Fibroblast of the conjunctiva (primary cell): Measurements from ENCODE around the gene HCN4.
"Not testable (repeated sequence)": the region's sequence is repeated elsewhere in the genome, so short reads cannot be mapped to it uniquely, and the experiment has no call there.

Source experiments
- DNase-seq: peaks from one replicate; pipeline ENCODE4 v3.0.0-alpha.2; 2010; ENCODE audit warnings: low read depth

The HCN4 gene

DNA sequence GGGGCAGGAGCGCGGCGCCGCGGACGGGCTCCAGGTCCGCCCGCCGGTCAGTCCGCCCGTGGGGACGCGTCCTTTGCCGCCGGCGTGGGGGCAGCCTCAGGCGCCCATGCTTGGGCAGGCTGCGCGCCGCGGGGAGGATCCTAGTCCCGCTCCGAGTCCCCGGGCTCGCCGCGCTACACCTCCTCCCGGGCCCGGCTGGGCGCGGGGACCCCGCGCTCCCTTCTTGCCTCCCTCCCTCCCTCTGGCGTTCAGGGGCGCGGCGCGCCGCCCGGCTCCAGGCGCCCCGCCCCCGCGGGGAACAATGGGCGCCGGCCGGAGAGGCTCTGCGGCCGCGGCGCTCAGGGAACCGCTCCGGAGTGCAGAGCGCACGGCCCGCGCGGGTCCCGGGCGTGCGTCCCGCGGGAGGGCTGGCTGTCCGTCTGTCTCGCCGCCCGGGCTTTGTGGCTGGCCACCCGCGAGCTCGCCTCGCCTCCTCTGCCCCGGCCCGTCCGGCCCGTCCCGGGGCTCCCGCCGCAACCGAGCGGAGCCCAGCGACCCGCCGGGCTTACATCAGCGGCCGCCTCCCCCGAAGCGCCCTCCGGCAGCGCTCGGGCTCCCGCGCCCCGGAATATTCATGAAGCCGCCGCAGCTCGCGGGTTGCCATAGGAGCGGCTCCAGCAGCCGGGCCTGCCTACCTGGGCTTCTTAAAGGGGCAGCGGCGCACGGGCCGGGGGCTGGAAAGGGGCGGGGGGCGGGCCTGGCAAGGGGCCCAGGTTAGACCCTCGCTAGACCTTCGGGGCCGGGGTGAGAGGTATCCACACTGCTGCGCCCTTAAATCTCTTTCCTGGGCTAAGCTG lies at the start of gene HCN4:
Gene HCN4, minus strand, starts transcription at position 658 of the 836 bp plus-strand sequence. CDS start 688 bp downstream, outside the sequence.
- no peak for DNase-seq

DNA sequence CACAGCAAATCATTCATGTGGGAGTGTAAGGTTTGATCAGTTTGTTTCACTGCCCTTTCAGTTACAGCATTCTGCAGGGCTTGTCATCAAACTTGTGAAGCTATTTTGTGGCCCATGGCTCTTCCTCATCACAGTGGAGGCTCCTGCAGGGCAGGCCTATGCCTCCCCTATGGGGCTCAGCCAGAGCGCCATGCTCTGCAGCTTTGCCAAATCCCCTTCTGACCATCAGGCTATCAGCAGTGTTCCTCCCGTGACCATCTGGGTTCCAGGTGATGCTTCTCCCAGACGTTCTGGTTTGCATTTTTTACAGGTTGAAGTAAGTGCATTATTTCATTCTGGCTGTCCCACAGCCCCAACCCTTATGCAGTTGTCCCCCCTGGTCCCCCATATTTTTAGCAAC lies 46.1 kb upstream of the HCN4 start:
- DNase-seq = no peak

DNA sequence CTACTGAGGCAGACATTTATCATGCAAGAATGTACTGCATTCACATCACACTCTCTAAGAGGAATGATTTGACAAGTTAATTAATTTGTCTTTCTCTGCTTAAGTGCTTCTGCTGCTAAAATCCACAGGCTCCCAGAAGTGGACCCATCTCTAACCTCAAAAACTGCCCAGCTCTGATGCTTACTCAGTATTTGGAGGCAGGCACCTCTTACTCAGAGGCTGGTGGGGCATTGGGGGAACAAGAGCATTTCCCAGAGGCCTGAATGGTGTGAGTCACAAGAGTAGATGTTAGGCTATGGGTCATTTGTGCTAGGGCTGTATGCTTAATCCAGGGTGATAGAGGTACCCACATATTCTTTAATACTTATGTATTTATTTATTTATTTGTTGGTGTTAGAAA lies 34.4 kb upstream of the HCN4 start:
- no peak for DNase-seq

GRCh38 chr15:73400222-73400621 lies 31.5 kb upstream of the HCN4 start:
- not testable (repeated sequence) for DNase-seq

- DNase-seq = no peak
Observed at GRCh38 chr15:73398861-73399260, 30.1 kb upstream of the HCN4 start.

DNA sequence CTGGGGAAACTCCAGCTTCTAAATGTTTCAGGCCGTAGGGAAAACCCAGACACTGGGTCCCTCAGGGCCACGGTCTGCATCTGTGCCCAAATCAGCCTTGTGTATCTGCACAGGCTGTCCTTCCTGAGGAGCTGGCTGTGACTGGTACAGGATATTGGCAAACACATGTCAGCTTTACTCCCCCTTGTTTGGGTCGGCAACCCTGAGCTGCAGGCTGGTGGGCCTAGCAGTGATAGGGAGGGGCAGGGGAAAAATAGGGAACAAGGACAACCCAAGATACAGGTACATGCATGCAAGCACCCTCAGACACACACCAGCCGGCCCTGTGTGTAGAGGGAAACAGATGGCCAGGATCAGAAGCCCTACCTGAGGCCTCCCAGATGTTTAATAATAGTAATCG lies 28.7 kb upstream of the HCN4 start:
- no peak for DNase-seq

DNA sequence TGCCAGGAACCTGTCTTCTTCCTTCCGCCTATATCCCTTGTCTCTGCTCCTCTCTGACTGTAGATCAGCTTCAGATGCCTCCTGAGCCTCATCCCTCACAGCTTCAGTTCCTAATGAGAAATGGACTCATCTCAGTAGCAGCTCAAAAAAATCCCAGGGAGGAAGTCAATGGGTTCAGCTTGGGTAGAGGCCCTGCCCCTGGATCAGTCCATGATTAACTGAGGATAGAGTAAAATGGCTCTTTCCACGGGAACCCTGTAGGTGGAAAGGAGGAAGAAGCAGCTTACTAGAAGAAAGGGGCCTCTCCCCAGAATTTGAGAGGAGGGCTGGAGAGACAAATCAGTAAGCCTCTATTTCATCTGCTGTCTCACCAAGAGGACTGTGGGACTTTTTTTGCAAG lies 26.9 kb upstream of the HCN4 start:
- DNase-seq = no peak

GRCh38 chr15:73394782-73395181 lies 26.0 kb upstream of the HCN4 start:
- no peak for DNase-seq

DNA sequence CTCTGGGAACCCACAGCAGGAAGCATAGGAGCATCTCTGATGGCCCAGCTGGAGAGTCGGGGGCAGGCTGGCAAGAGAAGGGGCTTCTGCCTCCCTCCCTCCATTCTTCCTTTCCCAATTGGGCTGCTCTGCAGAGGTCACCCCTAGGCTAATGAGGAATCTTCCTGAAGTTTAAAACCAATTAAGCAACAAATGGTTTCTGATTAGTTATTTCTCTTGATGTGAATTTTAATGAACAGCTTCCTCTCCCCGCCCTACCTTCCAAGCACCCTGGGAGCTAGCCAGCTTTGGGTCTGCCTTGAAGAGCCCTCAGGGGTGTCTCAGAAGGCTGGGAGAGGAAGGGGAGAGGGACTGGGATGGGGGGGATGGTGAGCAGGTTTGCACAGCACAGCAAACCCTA lies 24.6 kb upstream of the HCN4 start:
- no peak for DNase-seq

DNA sequence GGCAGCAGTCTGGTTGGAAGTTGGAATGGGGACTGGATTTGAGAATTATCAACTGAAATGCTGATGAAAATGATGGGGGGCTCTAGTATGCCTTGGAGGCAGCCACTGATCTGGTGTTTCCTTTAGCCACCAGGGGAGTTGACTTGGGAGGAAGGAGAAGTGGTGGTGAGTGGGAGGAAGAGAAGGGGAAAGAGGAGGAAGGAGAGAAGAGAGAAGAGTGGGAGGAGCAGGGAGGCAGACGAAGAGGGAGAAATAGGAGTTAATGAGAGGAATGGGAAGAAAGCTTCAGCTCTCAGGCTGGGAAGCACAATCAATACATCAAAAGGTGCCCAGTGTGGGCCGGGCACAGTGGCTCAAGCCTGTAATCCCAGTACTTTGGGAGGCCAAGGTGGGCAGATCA lies 23.3 kb upstream of the HCN4 start:
- no peak for DNase-seq

- DNase-seq = no peak
Observed at GRCh38 chr15:73391128-73391872, 22.5 kb upstream of the HCN4 start.

DNA sequence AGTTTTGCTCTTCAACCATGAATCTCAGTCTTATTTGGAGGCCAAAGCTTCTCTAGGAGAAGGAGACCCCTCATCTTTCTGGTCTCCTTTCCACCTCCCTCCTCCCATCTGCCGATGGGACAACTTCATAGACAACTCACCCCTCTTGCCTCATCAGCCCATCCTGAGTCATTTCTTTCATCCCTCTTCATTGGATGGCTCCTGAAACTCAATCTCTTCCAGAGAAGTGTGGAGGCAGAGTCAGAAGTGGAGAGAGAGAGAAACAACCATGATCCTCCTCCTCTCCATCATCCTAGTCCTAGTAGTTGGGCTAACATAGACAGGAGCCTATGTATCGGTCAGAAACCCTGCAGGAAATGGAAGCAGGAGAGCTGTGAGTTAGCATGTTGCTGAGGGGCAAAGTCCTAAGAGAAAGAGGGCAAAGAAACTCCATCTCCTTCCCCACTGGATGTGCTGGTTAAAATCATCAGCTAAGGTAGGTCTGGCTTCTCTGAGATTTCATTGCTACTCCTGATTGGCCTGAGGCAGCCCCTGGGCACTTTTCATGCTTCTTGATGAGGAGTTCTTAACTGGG lies 21.3 kb upstream of the HCN4 start:
- DNase-seq = no peak

DNA sequence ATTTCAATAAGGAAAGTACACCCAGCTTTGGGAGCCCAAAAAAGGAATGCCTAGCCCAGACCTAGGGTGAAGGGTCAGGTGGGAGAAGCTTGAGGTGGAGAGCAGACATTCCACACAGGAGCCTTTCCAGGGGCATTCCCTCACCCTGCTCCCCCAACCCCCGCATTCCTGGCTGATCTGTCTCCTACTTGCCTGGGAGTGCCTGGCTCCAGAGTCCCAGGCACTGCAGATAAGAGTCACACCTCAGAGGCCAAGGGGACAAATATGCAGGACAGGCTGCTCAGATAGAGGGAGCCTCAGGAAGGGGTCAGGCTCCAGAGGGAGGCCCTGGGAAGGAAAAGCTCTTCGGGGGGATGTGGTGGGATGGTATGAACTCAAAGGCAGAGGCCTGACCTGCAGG lies 20.8 kb upstream of the HCN4 start:
- DNase-seq = no peak

GRCh38 chr15:73388256-73388781 lies 19.6 kb upstream of the HCN4 start:
- DNase-seq = no peak

GRCh38 chr15:73387507-73388255 lies 18.9 kb upstream of the HCN4 start:
- DNase-seq = no peak

DNA sequence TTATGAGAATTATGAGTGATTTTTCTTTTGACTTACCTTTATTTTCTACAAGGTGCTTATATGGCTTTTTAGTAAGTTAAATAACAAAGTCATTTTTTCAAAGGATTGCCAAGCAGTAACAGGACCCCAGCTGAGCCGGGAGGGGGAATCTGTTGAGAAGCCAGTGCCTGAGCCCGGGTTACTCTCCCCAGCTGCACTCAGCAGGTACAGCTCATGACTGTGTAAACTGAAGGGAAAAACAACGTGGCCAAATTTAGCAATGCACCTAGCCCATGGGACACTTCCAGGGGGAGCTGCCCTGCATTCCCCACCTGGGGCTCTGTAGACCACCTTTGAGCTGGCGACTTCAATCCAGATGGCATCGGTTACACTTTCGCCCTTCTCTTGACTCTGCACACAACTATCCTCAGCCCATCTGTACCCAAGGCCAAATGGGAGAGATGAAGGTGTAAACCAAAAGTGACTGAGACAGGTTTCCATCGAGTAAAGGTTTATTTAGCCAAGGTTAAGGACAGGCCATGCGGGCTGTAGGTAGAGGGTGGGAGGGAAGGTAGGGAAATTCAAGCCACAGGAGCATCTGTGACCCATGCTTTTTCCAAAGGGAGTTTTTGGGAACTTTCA lies 18.2 kb upstream of the HCN4 start:
- DNase-seq = no peak

DNA sequence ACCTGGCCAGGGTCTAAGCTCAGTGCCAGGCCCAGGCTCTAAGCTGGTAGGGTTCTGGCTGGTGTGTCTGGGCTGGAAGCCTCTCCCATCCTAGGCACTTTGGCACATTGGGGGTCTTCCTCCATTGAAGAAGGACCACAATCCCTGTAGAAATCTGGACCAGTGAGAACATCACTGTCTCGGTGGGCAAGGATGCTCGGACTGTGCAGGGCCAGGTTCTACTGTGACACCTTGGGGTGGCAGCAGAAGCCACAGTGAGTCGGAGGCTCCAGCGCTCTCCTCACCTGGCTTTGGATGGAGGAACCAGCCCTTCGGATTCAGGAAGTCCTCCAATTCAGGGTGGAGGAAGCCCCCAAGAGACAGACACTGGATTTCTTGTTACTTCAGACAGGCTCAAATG lies 17.5 kb upstream of the HCN4 start:
- no peak for DNase-seq

- no peak for DNase-seq
Observed at GRCh38 chr15:73385205-73385604, 16.4 kb upstream of the HCN4 start.

- no peak for DNase-seq
Observed at GRCh38 chr15:73383310-73384189, 14.8 kb upstream of the HCN4 start.

DNA sequence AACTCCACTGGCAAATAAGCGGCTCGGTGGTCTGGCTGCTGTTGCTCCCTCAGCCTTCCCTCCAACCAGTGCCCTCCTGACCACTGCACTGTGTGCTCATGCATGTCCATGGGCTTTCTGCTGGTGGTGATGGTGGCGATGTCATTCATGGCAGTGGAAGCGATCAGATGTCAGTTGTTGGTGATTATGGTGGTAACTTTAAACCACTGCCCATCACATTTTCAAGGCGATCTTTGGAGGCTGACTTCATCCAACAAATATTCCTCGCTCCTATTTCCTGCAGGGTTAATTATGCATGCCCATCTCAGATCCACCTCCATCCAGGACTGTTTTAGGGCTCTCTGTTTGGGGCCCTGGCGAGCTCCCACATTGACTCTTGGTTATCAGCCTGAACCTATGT lies 13.4 kb upstream of the HCN4 start:
- no peak for DNase-seq

GRCh38 chr15:73380661-73381060 lies 11.9 kb upstream of the HCN4 start:
- no peak for DNase-seq
